OCI-LY3 (cell line): ENCODE data around the gene HTR2A.

Experiments used
- EZH2phosphoT487 ChIP-seq: fragments of 200-600 bp; shearing (Covaris generic); IDR thresholded peaks from 2 replicates; pipeline ENCODE4 v1.6.1; 2018; ENCODE audit warnings: antibody characterized with exemption, mixed run types, low read depth
- TF ChIP-seq, protein P1 (sequence below): fragments of 200-600, 300-600 bp; sonication (generic); IDR thresholded peaks from 2 replicates; pipeline ENCODE4 v1.5.1; 2014; ENCODE audit warnings: antibody characterized with exemption, low read length, low read depth

DNA sequence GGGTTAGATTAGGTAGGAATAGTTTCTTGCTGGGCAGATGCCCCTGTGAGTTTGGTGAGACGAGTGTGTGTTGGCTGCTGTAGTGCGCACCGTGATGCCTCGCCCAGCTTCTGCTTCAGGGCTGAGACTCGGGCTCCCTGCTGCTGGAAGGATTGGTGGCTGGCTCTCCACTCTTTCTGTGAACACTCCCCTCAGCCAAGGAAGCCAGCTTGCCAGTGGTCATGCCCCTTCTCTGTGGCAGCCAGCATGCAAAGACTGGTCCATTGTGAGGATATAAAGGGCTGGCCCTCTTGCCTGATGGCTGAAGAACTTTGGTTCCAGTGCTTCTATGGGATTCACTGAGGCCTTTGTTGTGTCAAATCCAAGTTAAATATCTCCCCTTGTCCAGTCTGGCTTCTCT, 2.9 kb upstream of the HTR2A start:
- TF ChIP-seq, protein P1, sequence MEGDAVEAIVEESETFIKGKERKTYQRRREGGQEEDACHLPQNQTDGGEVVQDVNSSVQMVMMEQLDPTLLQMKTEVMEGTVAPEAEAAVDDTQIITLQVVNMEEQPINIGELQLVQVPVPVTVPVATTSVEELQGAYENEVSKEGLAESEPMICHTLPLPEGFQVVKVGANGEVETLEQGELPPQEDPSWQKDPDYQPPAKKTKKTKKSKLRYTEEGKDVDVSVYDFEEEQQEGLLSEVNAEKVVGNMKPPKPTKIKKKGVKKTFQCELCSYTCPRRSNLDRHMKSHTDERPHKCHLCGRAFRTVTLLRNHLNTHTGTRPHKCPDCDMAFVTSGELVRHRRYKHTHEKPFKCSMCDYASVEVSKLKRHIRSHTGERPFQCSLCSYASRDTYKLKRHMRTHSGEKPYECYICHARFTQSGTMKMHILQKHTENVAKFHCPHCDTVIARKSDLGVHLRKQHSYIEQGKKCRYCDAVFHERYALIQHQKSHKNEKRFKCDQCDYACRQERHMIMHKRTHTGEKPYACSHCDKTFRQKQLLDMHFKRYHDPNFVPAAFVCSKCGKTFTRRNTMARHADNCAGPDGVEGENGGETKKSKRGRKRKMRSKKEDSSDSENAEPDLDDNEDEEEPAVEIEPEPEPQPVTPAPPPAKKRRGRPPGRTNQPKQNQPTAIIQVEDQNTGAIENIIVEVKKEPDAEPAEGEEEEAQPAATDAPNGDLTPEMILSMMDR, result no peak
- TF ChIP-seq EZH2phosphoT487, result no peak
